Neural cell (in vitro differentiated cells): Measurements from ENCODE around the gene SYMPK. TPM values are rescaled to one million over a fixed set of nuclear protein-coding genes. Genes with fewer than 3 reads are reported as not detected.

Source experiments
- H2AFZ ChIP-seq: fragments of 200-600, 300-800 bp; sonication (generic), shearing (Covaris generic); 2 replicates; pipeline ENCODE4 v1.6.0; 2014; ENCODE audit warnings: low read depth, mild to moderate bottlenecking, antibody characterized with exemption, low read length, moderate library complexity
- H3F3A ChIP-seq: fragments of 200-600 bp; shearing (Covaris generic); 2 replicates; pipeline ENCODE4 v1.6.1; 2016; ENCODE audit warnings: mild to moderate bottlenecking, moderate library complexity, mixed read lengths, antibody characterized with exemption, low read length; ENCODE audit not compliant: insufficient read depth, poor library complexity, severe bottlenecking
- H3K27ac ChIP-seq: fragments of 200-600, 300-800 bp; sonication (generic), shearing (Covaris generic); 2 replicates; pipeline ENCODE4 v1.5.1; 2014; ENCODE audit warnings: mild to moderate bottlenecking, low read length, moderate library complexity
- H3K27me3 ChIP-seq: fragments of 300-800, 200-600 bp; sonication (generic), shearing (Covaris generic); 2 replicates; pipeline ENCODE4 v1.6.0; 2014; ENCODE audit warnings: mild to moderate bottlenecking, low read depth, low read length, moderate library complexity; ENCODE audit not compliant: insufficient read depth
- H3K36me3 ChIP-seq: fragments of 300-800, 200-600 bp; sonication (generic), shearing (Covaris generic); 2 replicates; pipeline ENCODE4 v1.5.1; 2014; ENCODE audit warnings: mild to moderate bottlenecking, antibody characterized with exemption, low read length, moderate library complexity; ENCODE audit not compliant: insufficient read depth
- H3K4me2 ChIP-seq: fragments of 300-800, 200-600 bp; sonication (generic), shearing (Covaris generic); 2 replicates; pipeline ENCODE4 v1.6.0; 2014; ENCODE audit warnings: mild to moderate bottlenecking, low read length
- H3K4me3 ChIP-seq: fragments of 300-800, 200-600 bp; sonication (generic), shearing (Covaris generic); 2 replicates; pipeline ENCODE4 v1.5.1; 2014; ENCODE audit warnings: mild to moderate bottlenecking, low read length, moderate library complexity
- H3K79me2 ChIP-seq: fragments of 200-600 bp; shearing (Covaris generic); replicated peaks from 2 replicates; pipeline ENCODE4 v1.6.0; 2014; ENCODE audit warnings: mild to moderate bottlenecking, low read length, moderate library complexity; ENCODE audit not compliant: insufficient read depth
- H3K9ac ChIP-seq: fragments of 300-800, 200-600 bp; sonication (generic), shearing (Covaris generic); 2 replicates; pipeline ENCODE4 v1.6.1; 2016; ENCODE audit warnings: mild to moderate bottlenecking, low read length, mixed read lengths
- H3K9me2 ChIP-seq: fragments of 200-600 bp; shearing (Covaris generic); 2 replicates; pipeline ENCODE4 v1.6.1; 2016; ENCODE audit warnings: mild to moderate bottlenecking, low read length, mixed read lengths; ENCODE audit not compliant: insufficient read depth
- H3K9me3 ChIP-seq: fragments of 200-600, 300-800 bp; sonication (generic), shearing (Covaris generic); 2 replicates; pipeline ENCODE4 v1.6.1; 2016; ENCODE audit warnings: mild to moderate bottlenecking, mixed run types, low read length, moderate library complexity, mixed read lengths
- H4K20me1 ChIP-seq: fragments of 200-600 bp; shearing (Covaris generic); 2 replicates; pipeline ENCODE4 v1.6.1; 2016; ENCODE audit warnings: mild to moderate bottlenecking, mixed run types; ENCODE audit not compliant: insufficient read depth
- CTCF ChIP-seq: fragments of 450-650 bp; IDR thresholded peaks from 2 replicates; pipeline ENCODE4 v1.5.1; 2014; ENCODE audit warnings: antibody characterized with exemption, mild to moderate bottlenecking, moderate library complexity; ENCODE audit not compliant: poor library complexity, severe bottlenecking
- EP300 ChIP-seq: fragments of 450-650 bp; conservative IDR thresholded peaks from 2 replicates; pipeline ENCODE4 v1.6.1; 2014; ENCODE audit warnings: antibody characterized with exemption, mild to moderate bottlenecking, moderate library complexity; ENCODE audit not compliant: poor library complexity, severe bottlenecking
- EZH2 ChIP-seq: fragments of 200-600, 300-800 bp; shearing (Covaris generic), sonication (generic); IDR thresholded peaks from 2 replicates; pipeline ENCODE4 v1.6.1; 2014; ENCODE audit warnings: antibody characterized with exemption, low read length, borderline replicate concordance, mild to moderate bottlenecking; ENCODE audit not compliant: insufficient read depth, poor library complexity, severe bottlenecking
- MXI1 ChIP-seq: fragments of 450-650 bp; conservative IDR thresholded peaks from 2 replicates; pipeline ENCODE4 v1.6.1; 2014; ENCODE audit warnings: antibody characterized with exemption, mild to moderate bottlenecking; ENCODE audit not compliant: poor library complexity, severe bottlenecking
- POLR2AphosphoS5 ChIP-seq: IDR thresholded peaks from 2 replicates; pipeline ENCODE4 v1.6.1; 2012
- RAD21 ChIP-seq: fragments of 450-650 bp; conservative IDR thresholded peaks from 2 replicates; pipeline ENCODE4 v1.6.1; 2014; ENCODE audit warnings: antibody characterized with exemption, mild to moderate bottlenecking, moderate library complexity
- REST ChIP-seq: IDR thresholded peaks from 2 replicates; pipeline ENCODE4 v1.6.1; 2012; ENCODE audit warnings: borderline replicate concordance
- SMC3 ChIP-seq: fragments of 450-650 bp; conservative IDR thresholded peaks from 2 replicates; pipeline ENCODE4 v1.6.1; 2014; ENCODE audit warnings: antibody characterized with exemption, mild to moderate bottlenecking, moderate library complexity; ENCODE audit not compliant: poor library complexity
- TAF1 ChIP-seq: IDR thresholded peaks from 2 replicates; pipeline ENCODE4 v1.6.1; 2012; ENCODE audit warnings: low read depth
- polyA plus RNA-seq: library from polyadenylated mRNA; depleted of rRNA; stranded (reverse); fragments of >200 nt; gene quantifications from 2 replicates; pipeline ENCODE4 v1.2.3, GENCODE V29; 2014

SYMPK gene
- polyA plus RNA-seq, 1 donor from 2014 or later = 22.2 TPM

- TF ChIP-seq TAF1 (no peak), EZH2 (no peak), EP300 (no peak), MXI1 (no peak), RAD21 (no peak), POLR2AphosphoS5 (no peak), CTCF (no peak), REST (no peak), SMC3 (no peak)
- H3K36me3 ChIP-seq = no peaks in the 10 kb centered on the region
- peak overlapping the region; percentile 40 for H3K4me3 ChIP-seq
- no peaks in the 10 kb centered on the region for H3F3A ChIP-seq
- H3K9me3 ChIP-seq = no peaks in the 10 kb centered on the region
- no peak overlapping the region for H3K27ac ChIP-seq
- no peak overlapping the region for H3K4me2 ChIP-seq
- H3K9ac ChIP-seq = no peak overlapping the region
- H2AFZ ChIP-seq = no peak overlapping the region
- no peaks in the 10 kb centered on the region for H3K9me2 ChIP-seq
- peaks cover 10% of the 10 kb centered on the region for H4K20me1 ChIP-seq
- H3K27me3 ChIP-seq = no peaks in the 10 kb centered on the region
- H3K79me2 ChIP-seq = peaks cover 5% of the 10 kb centered on the region
Measured at GRCh38 chr19:45883881-45884681, 21.1 kb upstream of the SYMPK start.

GRCh38 chr19:45883586-45883880, 20.6 kb upstream of the SYMPK start:
- Histone ChIP-seq H3K36me3 (no peaks in the 10 kb centered on the region), H4K20me1 (peaks cover 10% of the 10 kb centered on the region), H3K4me3 (peak overlapping the region; percentile 53), H3K4me2 (no peak overlapping the region), H3K79me2 (peaks cover 5% of the 10 kb centered on the region), H3F3A (no peaks in the 10 kb centered on the region), H3K27me3 (no peaks in the 10 kb centered on the region), H3K9ac (no peak overlapping the region), H3K9me3 (no peaks in the 10 kb centered on the region), H2AFZ (no peak overlapping the region), H3K27ac (no peak overlapping the region), H3K9me2 (no peaks in the 10 kb centered on the region)
- TF ChIP-seq REST (no peak), POLR2AphosphoS5 (no peak), EZH2 (no peak), RAD21 (no peak), TAF1 (no peak), SMC3 (no peak), EP300 (no peak), CTCF (no peak), MXI1 (no peak)
